K562 (cell line): ENCODE results near the gene EVI5. TPM values are rescaled to one million over a fixed set of nuclear protein-coding genes. Genes with fewer than 3 reads are reported as not detected.

Experiments used
- polyA plus RNA-seq, 8 experiments: library from polyadenylated mRNA; depleted of rRNA in 4 of 8; stranded (reverse) in 5 of 8; unstranded in 3 of 8; fragments of >200 nt; fragmentation: Nextera tagmentation in 2 of 8; fragmentation: Illumina TruSeq in 1 of 8; extraction: Ambion mirVana in 2 of 8; extraction: Trizol in 1 of 8; gene quantifications; 2 replicates each; pipeline versions ENCODE4 v1.2.1 to v1.2.3, GENCODE V29; 2011 to 2014; ENCODE audit warnings: inconsistent platforms in 1 of 8, missing spikeins in 1 of 8
- total RNA-seq, 7 experiments: library from RNA; depleted of rRNA in 6 of 7; stranded (reverse); fragments of >200 nt in 6 of 7; fragmentation: Illumina TruSeq in 2 of 7; extraction: Trizol in 2 of 7; gene quantifications; 2 replicates each; pipeline versions ENCODE4 v1.2.1 to v1.2.3, GENCODE V29; 2011 to 2021; ENCODE audit warnings: low replicate concordance in 1 of 7
- TF ChIP-seq, protein P1 (sequence below): fragments of 450-650 bp; IDR thresholded peaks from 2 replicates; pipeline ENCODE4 v1.6.1; 2016; ENCODE audit warnings: low read depth

EVI5 gene
- total and polyA plus RNA-seq, 9 of the 15 experiments (the other 6 are each of a cell fraction or from before 2014, with no cell fraction given) = 1.7 to 50.1 (median 13.7) TPM

DNA sequence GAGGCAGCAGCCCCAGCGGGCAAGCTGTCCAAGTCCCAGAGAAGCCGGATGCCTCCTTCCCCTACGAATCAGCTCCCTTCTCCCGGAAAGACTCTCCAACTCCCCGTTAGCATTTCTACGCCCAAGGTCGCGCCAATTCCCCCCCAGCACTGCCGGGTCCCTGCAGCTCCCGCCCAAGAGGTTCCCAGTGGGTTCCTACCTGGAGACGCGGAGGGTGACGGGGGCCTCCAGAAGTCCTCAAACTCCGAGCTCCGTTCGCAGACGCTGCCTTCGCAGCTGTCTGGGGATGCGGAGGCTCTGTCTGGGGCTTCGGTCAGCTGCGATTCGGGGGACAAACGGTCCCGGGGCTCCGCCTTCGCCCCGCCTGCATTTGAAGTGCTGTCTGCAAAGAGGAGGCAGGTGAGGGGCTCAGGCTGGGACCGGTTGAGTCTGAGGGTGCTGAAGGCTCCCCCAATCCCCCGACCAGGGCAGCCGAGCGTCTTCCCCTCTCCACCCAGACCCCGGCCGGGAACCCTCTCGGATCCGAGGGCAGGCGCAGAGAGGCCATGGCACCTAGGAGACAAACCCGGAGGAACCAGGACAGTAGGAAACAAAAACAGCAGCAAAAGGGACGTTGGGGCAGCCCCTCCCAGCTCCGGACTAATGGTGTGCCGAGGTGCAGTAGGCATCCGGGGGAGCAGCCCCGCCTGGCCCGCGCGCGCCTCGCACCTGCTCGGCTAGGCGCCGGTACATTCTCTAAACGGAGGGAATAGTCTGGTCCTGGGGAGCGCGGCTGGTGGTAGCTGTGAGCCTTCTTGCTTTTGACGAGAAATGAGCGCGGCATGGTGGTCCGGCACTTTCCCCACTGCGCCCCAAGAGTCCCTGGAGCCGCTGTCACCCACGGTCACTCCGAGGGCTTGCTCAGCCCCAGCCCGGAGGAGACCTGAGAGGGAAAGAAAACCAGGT, 302.0 kb downstream of the EVI5 start (continued):
- TF ChIP-seq, protein P1, sequence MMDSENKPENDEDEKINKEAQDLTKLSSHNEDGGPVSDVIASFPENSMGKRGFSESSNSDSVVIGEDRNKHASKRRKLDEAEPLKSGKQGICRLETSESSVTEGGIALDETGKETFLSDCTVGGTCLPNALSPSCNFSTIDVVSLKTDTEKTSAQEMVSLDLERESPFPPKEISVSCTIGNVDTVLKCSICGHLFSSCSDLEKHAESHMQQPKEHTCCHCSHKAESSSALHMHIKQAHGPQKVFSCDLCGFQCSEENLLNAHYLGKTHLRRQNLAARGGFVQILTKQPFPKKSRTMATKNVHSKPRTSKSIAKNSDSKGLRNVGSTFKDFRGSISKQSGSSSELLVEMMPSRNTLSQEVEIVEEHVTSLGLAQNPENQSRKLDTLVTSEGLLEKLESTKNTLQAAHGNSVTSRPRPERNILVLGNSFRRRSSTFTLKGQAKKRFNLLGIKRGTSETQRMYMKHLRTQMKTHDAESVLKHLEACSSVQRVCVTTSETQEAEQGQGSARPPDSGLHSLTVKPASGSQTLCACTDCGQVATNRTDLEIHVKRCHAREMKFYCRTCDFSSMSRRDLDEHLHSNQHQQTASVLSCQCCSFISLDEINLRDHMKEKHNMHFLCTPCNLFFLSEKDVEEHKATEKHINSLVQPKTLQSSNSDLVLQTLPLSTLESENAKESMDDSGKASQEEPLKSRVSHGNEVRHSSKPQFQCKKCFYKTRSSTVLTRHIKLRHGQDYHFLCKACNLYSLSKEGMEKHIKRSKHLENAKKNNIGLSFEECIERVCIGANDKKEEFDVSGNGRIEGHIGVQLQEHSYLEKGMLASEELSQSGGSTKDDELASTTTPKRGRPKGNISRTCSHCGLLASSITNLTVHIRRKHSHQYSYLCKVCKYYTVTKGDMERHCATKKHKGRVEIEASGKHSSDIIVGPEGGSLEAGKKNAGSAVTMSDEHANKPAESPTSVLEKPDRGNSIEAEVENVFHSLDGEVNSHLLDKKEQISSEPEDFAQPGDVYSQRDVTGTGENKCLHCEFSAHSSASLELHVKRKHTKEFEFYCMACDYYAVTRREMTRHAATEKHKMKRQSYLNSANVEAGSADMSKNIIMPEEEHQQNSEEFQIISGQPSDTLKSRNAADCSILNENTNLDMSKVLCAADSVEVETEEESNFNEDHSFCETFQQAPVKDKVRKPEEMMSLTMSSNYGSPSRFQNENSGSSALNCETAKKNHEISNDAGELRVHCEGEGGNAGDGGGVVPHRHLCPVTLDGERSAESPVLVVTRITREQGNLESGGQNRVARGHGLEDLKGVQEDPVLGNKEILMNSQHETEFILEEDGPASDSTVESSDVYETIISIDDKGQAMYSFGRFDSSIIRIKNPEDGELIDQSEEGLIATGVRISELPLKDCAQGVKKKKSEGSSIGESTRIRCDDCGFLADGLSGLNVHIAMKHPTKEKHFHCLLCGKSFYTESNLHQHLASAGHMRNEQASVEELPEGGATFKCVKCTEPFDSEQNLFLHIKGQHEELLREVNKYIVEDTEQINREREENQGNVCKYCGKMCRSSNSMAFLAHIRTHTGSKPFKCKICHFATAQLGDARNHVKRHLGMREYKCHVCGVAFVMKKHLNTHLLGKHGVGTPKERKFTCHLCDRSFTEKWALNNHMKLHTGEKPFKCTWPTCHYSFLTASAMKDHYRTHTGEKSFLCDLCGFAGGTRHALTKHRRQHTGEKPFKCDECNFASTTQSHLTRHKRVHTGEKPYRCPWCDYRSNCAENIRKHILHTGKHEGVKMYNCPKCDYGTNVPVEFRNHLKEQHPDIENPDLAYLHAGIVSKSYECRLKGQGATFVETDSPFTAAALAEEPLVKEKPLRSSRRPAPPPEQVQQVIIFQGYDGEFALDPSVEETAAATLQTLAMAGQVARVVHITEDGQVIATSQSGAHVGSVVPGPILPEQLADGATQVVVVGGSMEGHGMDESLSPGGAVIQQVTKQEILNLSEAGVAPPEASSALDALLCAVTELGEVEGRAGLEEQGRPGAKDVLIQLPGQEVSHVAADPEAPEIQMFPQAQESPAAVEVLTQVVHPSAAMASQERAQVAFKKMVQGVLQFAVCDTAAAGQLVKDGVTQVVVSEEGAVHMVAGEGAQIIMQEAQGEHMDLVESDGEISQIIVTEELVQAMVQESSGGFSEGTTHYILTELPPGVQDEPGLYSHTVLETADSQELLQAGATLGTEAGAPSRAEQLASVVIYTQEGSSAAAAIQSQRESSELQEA = no peak
